Activated CD8-positive, alpha-beta memory T cell treated with anti-CD3 and anti-CD28 coated beads, Interleukin-2, amount 50 U/mL, for 4 hours (primary cell): ENCODE measurements around the gene ZNF445.
"Not testable (repeated sequence)": the region's sequence is repeated elsewhere in the genome, so short reads cannot be mapped to it uniquely, and the experiment has no call there.

Experiments
- DNase-seq: peaks from one replicate; pipeline ENCODE4 v3.0.0-alpha.2; 2020

Gene ZNF445

GRCh38 chr3:44474886-44475285 lies 2.6 kb downstream of the ZNF445 start:
- DNase-seq: not testable (repeated sequence)

- no peak for DNase-seq
Measured at GRCh38 chr3:44470430-44470829, 7.0 kb downstream of the ZNF445 start.

- DNase-seq: no peak
Measured at GRCh38 chr3:44469914-44470313, 7.6 kb downstream of the ZNF445 start.

- DNase-seq: no peak
Measured at GRCh38 chr3:44468572-44469520, 8.6 kb downstream of the ZNF445 start.

GRCh38 chr3:44468099-44468537 lies 9.4 kb downstream of the ZNF445 start:
- not testable (repeated sequence) for DNase-seq

- DNase-seq: no peak
Measured at GRCh38 chr3:44467241-44467640, 10.2 kb downstream of the ZNF445 start.

GRCh38 chr3:44464920-44465319 lies 12.6 kb downstream of the ZNF445 start:
- DNase-seq: not testable (repeated sequence)

GRCh38 chr3:44464509-44464908 lies 13.0 kb downstream of the ZNF445 start:
- no peak for DNase-seq

GRCh38 chr3:44460050-44460449 lies 17.4 kb downstream of the ZNF445 start:
- DNase-seq: not testable (repeated sequence)

GRCh38 chr3:44455318-44455717 lies 22.2 kb downstream of the ZNF445 start:
- no peak for DNase-seq

- DNase-seq: no peak
Measured at GRCh38 chr3:44454258-44454657, 23.2 kb downstream of the ZNF445 start.

- no peak for DNase-seq
Measured at GRCh38 chr3:44451441-44451840, 26.0 kb downstream of the ZNF445 start.

- DNase-seq: no peak
Measured at GRCh38 chr3:44446929-44447328, 30.5 kb downstream of the ZNF445 start.

GRCh38 chr3:44445786-44446185 lies 31.7 kb downstream of the ZNF445 start:
- DNase-seq: no peak

- no peak for DNase-seq
Measured at GRCh38 chr3:44444896-44445691, 32.4 kb downstream of the ZNF445 start.

GRCh38 chr3:44444437-44444836 lies 33.0 kb downstream of the ZNF445 start:
- no peak for DNase-seq

GRCh38 chr3:44442596-44443309 lies 34.7 kb downstream of the ZNF445 start:
- no peak for DNase-seq

- DNase-seq: peak; percentile 41
Measured at GRCh38 chr3:44439499-44440295, 37.8 kb downstream of the ZNF445 start.

- no peak for DNase-seq
Measured at GRCh38 chr3:44437800-44438199, 39.7 kb downstream of the ZNF445 start.

GRCh38 chr3:44436181-44436580 lies 41.3 kb downstream of the ZNF445 start:
- no peak for DNase-seq

- DNase-seq: no peak
Measured at GRCh38 chr3:44434834-44435510, 42.5 kb downstream of the ZNF445 start.

- DNase-seq: no peak
Measured at GRCh38 chr3:44430466-44430865, 47.0 kb downstream of the ZNF445 start.
